CD1c-positive myeloid dendritic cell (primary cell): ENCODE data around the gene PIGV.
A peak's percentile ranks its signal among the peaks of the same experiment; 100 is the strongest.
"Not testable (repeated sequence)": the region's sequence is repeated elsewhere in the genome, so short reads cannot be mapped to it uniquely, and the experiment has no call there.

Source experiments
- DNase-seq: peaks from one replicate; pipeline ENCODE4 v3.0.0-alpha.2; 2016; ENCODE audit errors: extremely low spot score

The PIGV gene

GRCh38 chr1:26832249-26832960 is 44.7 kb downstream of the PIGV start:
- no peak for DNase-seq

DNA sequence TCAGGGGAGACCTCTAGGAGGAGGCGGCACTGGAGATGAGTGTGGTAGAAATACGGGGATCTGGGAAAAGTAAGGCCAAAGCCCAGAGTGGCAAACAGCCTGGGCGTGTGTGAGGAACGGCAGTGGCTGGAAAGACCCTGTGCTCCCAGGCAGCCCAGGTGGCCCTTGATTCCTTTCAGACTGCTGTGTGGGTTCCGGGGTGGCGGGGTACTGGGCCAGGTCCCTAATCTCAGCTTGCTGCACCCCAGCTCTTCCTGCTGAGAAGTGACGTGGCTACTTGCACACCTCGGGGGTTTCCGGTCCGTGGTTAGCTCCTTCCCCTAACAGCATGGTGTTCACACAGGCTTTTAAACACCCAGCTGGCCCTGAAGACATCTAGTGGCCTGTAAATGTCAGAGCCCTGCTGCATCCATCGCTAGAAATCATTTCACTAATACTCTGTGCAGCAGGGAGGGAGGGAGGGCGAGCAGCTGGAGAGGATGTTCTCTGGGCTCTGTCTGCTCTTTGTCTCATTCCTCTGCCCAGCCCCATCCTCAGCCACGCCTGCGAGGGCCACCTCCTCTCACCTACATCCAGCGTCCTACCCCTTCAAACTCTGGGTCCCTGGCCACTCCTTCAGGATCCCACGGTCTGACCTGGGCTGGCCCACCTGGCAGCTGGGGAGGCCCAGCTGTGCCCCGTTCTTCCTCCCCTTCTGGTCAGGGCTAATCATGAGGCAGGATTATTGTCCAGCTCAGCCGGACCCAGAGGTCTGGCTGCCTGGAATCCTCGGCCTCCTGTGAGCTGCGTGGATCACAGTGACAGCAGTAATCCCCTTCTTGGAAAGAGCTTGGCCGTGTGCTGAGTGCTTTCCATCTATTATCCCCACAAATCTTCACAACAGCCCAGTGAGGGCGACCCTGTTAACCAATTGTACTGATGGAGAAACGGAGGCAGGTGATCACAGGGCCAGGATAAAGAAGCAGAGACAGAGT is 46.0 kb downstream of the PIGV start:
- peak; percentile 68 for DNase-seq

DNA sequence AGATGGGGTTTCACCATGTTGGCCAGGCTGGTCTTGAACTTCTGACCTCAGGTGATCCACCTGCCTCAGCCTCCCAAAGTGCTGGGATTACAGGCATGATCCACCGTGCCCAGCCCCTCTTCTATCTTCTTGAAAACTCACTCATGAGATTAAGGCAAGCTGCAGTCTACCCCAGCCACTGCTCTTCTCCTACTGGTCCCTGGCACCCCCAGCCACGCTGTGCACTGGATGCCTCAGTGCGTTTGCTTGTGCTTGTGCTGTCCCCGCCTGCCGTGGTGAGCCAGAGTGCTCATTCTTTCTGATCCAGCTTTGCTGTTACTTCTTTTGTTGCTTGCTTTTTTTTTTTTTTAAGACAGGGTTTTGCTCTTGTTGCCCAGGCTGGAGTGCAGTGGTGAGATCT is 49.9 kb downstream of the PIGV start:
- not testable (repeated sequence) for DNase-seq

GRCh38 chr1:26838474-26839338 is 51.0 kb downstream of the PIGV start:
- no peak for DNase-seq

- no peak for DNase-seq
Measured at GRCh38 chr1:26839339-26839722, 51.6 kb downstream of the PIGV start.

- no peak for DNase-seq
Measured at GRCh38 chr1:26839779-26840178, 52.0 kb downstream of the PIGV start.

DNA sequence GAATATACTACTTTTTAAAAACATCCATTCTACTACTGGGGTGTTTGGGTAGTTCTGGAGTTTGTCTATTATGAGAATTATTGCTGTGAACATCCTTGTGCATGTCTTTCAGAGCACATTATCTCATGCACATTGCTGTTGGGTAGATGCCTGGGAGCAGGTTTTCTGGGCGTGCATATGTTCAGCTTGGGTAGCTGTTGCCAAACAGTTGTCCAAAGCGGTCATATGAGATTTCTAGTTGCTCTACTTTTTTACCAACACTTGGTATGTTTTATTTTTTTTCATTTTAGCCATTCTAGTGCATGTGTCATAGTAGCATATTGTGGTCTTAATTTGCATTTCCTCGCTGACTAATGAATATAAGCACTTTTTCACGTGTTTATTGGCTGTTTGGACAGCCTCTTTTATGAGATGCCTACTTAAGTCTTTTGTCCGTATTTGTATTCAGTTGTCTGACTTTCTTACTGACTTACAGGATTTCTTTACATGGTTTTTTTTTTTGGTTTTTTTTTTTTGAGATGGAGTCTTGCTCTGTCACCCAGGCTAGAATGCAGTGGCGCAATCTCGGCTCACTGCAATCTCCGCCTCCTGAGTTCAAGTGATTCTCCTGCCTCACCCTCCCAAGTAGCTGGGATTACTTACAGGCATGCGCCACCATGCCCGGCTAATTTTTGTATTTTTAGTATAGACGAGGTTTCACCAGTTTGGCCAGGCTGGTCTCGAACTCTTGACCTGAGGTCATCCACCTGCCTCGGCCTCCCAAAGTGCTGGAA is 56.9 kb downstream of the PIGV start:
- no peak for DNase-seq

DNA sequence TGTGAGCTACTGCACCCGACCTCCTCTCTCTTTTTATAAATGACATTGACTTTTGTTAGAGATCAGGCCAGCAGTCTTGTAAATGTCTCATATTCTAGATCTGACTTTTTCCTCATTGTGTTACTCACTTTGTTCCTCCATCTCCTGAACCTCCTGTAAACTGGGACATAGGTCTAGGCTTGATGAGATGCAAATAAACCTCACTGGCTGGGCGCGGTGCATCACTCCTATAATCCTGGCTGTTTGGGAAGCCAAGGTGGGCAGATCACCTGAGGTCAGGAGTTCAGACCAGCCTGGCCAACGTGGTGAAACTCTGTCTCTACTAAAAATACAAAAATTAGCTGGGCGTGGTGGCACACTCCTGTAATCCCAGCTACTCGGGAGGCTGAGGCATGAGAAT is 60.1 kb downstream of the PIGV start:
- not testable (repeated sequence) for DNase-seq
